HG03097 (cell line): ENCODE data around the gene CDK2AP2.
A peak's percentile ranks its signal among the peaks of the same experiment; 100 is the strongest.
"Not testable (repeated sequence)": the region's sequence is repeated elsewhere in the genome, so short reads cannot be mapped to it uniquely, and the experiment has no call there.

Experiments
- ATAC-seq: cut with Tn5 transposase; IDR thresholded peaks from one replicate; pipeline ENCODE4 v1.9.1; 2021; ENCODE audit not compliant: unreplicated experiment, low FRiP score

Gene CDK2AP2

GRCh38 chr11:67491276-67492068 lies 16.5 kb downstream of the CDK2AP2 start:
- ATAC-seq, result no peak

- ATAC-seq, result no peak
Measured at GRCh38 chr11:67490727-67491065, 17.3 kb downstream of the CDK2AP2 start.

GRCh38 chr11:67489885-67490726 lies 17.9 kb downstream of the CDK2AP2 start:
- no peak for ATAC-seq

- ATAC-seq, result no peak
Measured at GRCh38 chr11:67489203-67489884, 18.6 kb downstream of the CDK2AP2 start.

- no peak for ATAC-seq
Measured at GRCh38 chr11:67486481-67487195, 21.3 kb downstream of the CDK2AP2 start.

GRCh38 chr11:67485873-67486361 lies 22.0 kb downstream of the CDK2AP2 start:
- not testable (repeated sequence) for ATAC-seq

GRCh38 chr11:67484847-67485311 lies 23.1 kb downstream of the CDK2AP2 start:
- no peak for ATAC-seq

GRCh38 chr11:67483831-67484665 lies 23.9 kb downstream of the CDK2AP2 start:
- ATAC-seq, result no peak

- peak; percentile 75 for ATAC-seq
Measured at GRCh38 chr11:67482827-67483798, 24.8 kb downstream of the CDK2AP2 start, which contains the start of gene AIP. Gene AIP (plus strand): TSS chr11:67483026. CDS start chr11:67483159, 133 bp downstream.

GRCh38 chr11:67482275-67482826 lies 25.6 kb downstream of the CDK2AP2 start:
- no peak for ATAC-seq

- ATAC-seq, result not testable (repeated sequence)
Measured at GRCh38 chr11:67477344-67478050, 30.5 kb downstream of the CDK2AP2 start.

- not testable (repeated sequence) for ATAC-seq
Measured at GRCh38 chr11:67476692-67477091, 31.3 kb downstream of the CDK2AP2 start.

GRCh38 chr11:67472882-67473281 lies 35.1 kb downstream of the CDK2AP2 start:
- no peak for ATAC-seq

- ATAC-seq, result no peak
Measured at GRCh38 chr11:67470337-67471002, 37.5 kb downstream of the CDK2AP2 start.

- no peak for ATAC-seq
Measured at GRCh38 chr11:67469508-67469811, 38.5 kb downstream of the CDK2AP2 start.

- ATAC-seq, result peak; percentile 58
Measured at GRCh38 chr11:67468759-67469507, 39.0 kb downstream of the CDK2AP2 start, which contains the start of gene TMEM134. Gene TMEM134 (minus strand): TSS chr11:67469251. CDS start chr11:67469192, 59 bp downstream.
